ENCODE results near the gene RBM3.

DNA sequence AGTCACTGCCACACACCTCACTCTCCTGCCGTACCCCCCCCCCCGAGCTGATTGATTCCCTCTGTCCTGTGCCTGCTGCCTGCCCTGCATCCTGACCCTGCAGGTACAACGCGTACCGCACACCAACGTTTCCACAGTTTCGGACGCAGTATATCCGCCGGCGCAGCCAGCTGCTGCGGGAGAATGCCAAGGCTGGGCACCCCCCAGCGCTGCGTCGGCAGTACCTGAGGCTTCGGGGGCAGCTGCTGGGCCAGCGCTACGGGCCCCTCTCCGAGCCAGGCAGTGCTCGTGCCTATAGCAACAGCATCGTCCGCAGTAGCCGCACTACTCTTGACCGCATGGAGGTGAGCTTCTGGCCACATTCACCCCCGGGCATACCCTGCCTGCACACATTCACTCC, 24.3 kb downstream of the RBM3 start:
- TF ChIP-seq, protein P1, sequence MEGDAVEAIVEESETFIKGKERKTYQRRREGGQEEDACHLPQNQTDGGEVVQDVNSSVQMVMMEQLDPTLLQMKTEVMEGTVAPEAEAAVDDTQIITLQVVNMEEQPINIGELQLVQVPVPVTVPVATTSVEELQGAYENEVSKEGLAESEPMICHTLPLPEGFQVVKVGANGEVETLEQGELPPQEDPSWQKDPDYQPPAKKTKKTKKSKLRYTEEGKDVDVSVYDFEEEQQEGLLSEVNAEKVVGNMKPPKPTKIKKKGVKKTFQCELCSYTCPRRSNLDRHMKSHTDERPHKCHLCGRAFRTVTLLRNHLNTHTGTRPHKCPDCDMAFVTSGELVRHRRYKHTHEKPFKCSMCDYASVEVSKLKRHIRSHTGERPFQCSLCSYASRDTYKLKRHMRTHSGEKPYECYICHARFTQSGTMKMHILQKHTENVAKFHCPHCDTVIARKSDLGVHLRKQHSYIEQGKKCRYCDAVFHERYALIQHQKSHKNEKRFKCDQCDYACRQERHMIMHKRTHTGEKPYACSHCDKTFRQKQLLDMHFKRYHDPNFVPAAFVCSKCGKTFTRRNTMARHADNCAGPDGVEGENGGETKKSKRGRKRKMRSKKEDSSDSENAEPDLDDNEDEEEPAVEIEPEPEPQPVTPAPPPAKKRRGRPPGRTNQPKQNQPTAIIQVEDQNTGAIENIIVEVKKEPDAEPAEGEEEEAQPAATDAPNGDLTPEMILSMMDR (IDR thresholded peaks at IDR 0.05), result no peak
- TF ChIP-seq POLR2A (IDR thresholded peaks at IDR 0.05), result no peak

Data from body of pancreas (tissue), 4 donors.